Breast epithelium (tissue), 4 donors: ENCODE data around the gene RAD50. TPM values are rescaled to one million over a fixed set of nuclear protein-coding genes. Genes with fewer than 3 reads are reported as not detected.

Source experiments
- DNase-seq, 2 donors: peaks; one replicate each; pipeline ENCODE4 v3.0.0-alpha.2; 2019; ENCODE audit warnings: low spot score in 2 of 2
- H3K27ac ChIP-seq, 2 donors: fragments of 200-600 bp; sonication (generic) in 1 of 2; one replicate each; pipeline ENCODE4 v1.5.1; 2016 to 2019; ENCODE audit warnings: mild to moderate bottlenecking in 1 of 2
- H3K27me3 ChIP-seq, 2 donors: fragments of 200-600 bp; sonication (generic) in 1 of 2; one replicate each; pipeline versions ENCODE4 v1.5.1 to v1.6.0; 2017 to 2019; ENCODE audit warnings: control low read depth in 1 of 2, mild to moderate bottlenecking in 1 of 2
- H3K36me3 ChIP-seq: fragments of 200-600 bp; one replicate; pipeline ENCODE4 v1.5.1; 2019
- H3K4me1 ChIP-seq, 2 donors: fragments of 200-600 bp; sonication (generic); one replicate each; pipeline ENCODE4 v1.5.1; 2016 to 2019; ENCODE audit warnings: control low read depth in 1 of 2
- H3K4me3 ChIP-seq, 3 donors: fragments of 200-600 bp; sonication (generic); 1 replicate in 2 of 3; 2 replicates in 1 of 3; pipeline ENCODE4 v1.5.1; 2016 to 2019; ENCODE audit warnings: mild to moderate bottlenecking in 3 of 3, moderate library complexity in 2 of 3
- H3K9me3 ChIP-seq, 2 donors: fragments of 200-600 bp; sonication (generic) in 1 of 2; one replicate each; pipeline ENCODE4 v1.5.1; 2016 to 2019; ENCODE audit warnings: control low read depth in 1 of 2
- CTCF ChIP-seq, 3 donors: fragments of 450-650 bp; IDR thresholded peaks; one replicate each; pipeline ENCODE4 v1.5.1; 2016 to 2017; ENCODE audit warnings: antibody characterized with exemption in 3 of 3, mild to moderate bottlenecking in 3 of 3, moderate library complexity in 3 of 3
- POLR2A ChIP-seq: fragments of 450-650 bp; IDR thresholded peaks from one replicate; pipeline ENCODE4 v1.6.1; 2016; ENCODE audit warnings: antibody characterized with exemption, mild to moderate bottlenecking, moderate library complexity
- POLR2AphosphoS5 ChIP-seq, 3 donors: sonication (generic); formaldehyde crosslinking; IDR thresholded peaks; one replicate each; pipeline ENCODE4 v1.6.1; 2017; ENCODE audit warnings: antibody characterized with exemption in 3 of 3
- intact Hi-C: fragments of 100-400 bp; cut with DNase I; formaldehyde crosslinking; loops from one replicate; pipeline ENCODE4 v1.15.1; 2023; ENCODE audit warnings: low total_unique reads
- total RNA-seq, 3 donors: library from RNA; depleted of rRNA; stranded (reverse); fragments of >200 nt; gene quantifications; one replicate each; pipeline ENCODE4 v1.1.0, GENCODE V29; 2016

RAD50 gene
- total RNA-seq, 3 donors from 2014 or later: 44.2 to 47.4 (median 44.6) TPM

GRCh38 chr5:132641841-132642240 lies 85.1 kb downstream of the RAD50 start:
- Histone ChIP-seq H3K4me1 (no peaks in the 10 kb centered on the region), H3K36me3 (peaks cover 4% of the 10 kb centered on the region), H3K27ac (no peak overlapping the region), H3K4me3 (no peak overlapping the region), H3K27me3 (no peaks in the 10 kb centered on the region), H3K9me3 (no peaks in the 10 kb centered on the region)
- no peak for DNase-seq
- TF ChIP-seq POLR2AphosphoS5 (IDR thresholded peaks at IDR 0.05): no peak
- TF ChIP-seq POLR2A: no peak
- TF ChIP-seq CTCF (IDR thresholded peaks at IDR 0.05): no peak
- intact Hi-C loops: no loop called here

- TF ChIP-seq POLR2A (no peak), CTCF (IDR thresholded peaks at IDR 0.05) (no peak)
- no peak for DNase-seq
- Histone ChIP-seq H3K27me3 (no peaks in the 10 kb centered on the region), H3K27ac (no peak overlapping the region), H3K4me3 (no peak overlapping the region), H3K36me3 (no peaks in the 10 kb centered on the region), H3K4me1 (no peaks in the 10 kb centered on the region), H3K9me3 (peaks cover 9 to 15% of the 10 kb centered on the region in 2 donors)
- intact Hi-C loops: no loop called here
These were observed 87.4 kb downstream of the RAD50 start for GRCh38 chr5:132644177-132644576.

- TF ChIP-seq POLR2A: no peak
- TF ChIP-seq CTCF (IDR thresholded peaks at IDR 0.05): no peak
- TF ChIP-seq POLR2AphosphoS5 (IDR thresholded peaks at IDR 0.05): no peak
- H3K36me3 ChIP-seq: no peaks in the 10 kb centered on the region
- intact Hi-C loops: no loop called here
- H3K27me3 ChIP-seq: no peaks in the 10 kb centered on the region
- no peak overlapping the region for H3K27ac ChIP-seq
- H3K4me1 ChIP-seq: no peaks in the 10 kb centered on the region
- no peak overlapping the region for H3K4me3 ChIP-seq
- H3K9me3 ChIP-seq: peaks cover 9 to 17% of the 10 kb centered on the region in 2 donors
- DNase-seq: no peak
These were observed 89.9 kb downstream of the RAD50 start for GRCh38 chr5:132646583-132647266.

GRCh38 chr5:132647473-132647872 lies 90.7 kb downstream of the RAD50 start:
- intact Hi-C loops: no loop called here
- Histone ChIP-seq H3K4me1 (no peaks in the 10 kb centered on the region), H3K27ac (no peak overlapping the region), H3K9me3 (peaks cover 9 to 17% of the 10 kb centered on the region in 2 donors), H3K36me3 (no peaks in the 10 kb centered on the region), H3K27me3 (no peaks in the 10 kb centered on the region), H3K4me3 (no peak overlapping the region)
- TF ChIP-seq CTCF (IDR thresholded peaks at IDR 0.05) (no peak), POLR2A (no peak), POLR2AphosphoS5 (IDR thresholded peaks at IDR 0.05) (no peak)
- DNase-seq: no peak

GRCh38 chr5:132648355-132648754 lies 91.6 kb downstream of the RAD50 start:
- H3K27ac ChIP-seq: no peak overlapping the region
- DNase-seq: no peak
- H3K27me3 ChIP-seq: no peaks in the 10 kb centered on the region
- H3K9me3 ChIP-seq: peaks cover 9 to 17% of the 10 kb centered on the region in 2 donors
- H3K4me1 ChIP-seq: no peaks in the 10 kb centered on the region
- H3K4me3 ChIP-seq: no peak overlapping the region
- intact Hi-C loops: no loop called here
- TF ChIP-seq POLR2AphosphoS5 (IDR thresholded peaks at IDR 0.05): no peak
- no peaks in the 10 kb centered on the region for H3K36me3 ChIP-seq
